Ascending aorta (tissue), 2 donors: ENCODE measurements around the gene NFKB1. TPM values are rescaled to one million over a fixed set of nuclear protein-coding genes. Genes with fewer than 3 reads are reported as not detected.

Experiments used
- DNase-seq, 2 donors: peaks; one replicate each; pipeline ENCODE4 v3.0.0-alpha.2; 2019; ENCODE audit warnings: low spot score in 2 of 2
- H3K27ac ChIP-seq, 2 donors: fragments of 200-600 bp; sonication (generic); one replicate each; pipeline ENCODE4 v1.5.1; 2016 to 2017; ENCODE audit warnings: mild to moderate bottlenecking in 1 of 2
- H3K27me3 ChIP-seq: fragments of 200-600 bp; sonication (generic); one replicate; pipeline ENCODE4 v1.5.1; 2017
- H3K36me3 ChIP-seq, 2 donors: fragments of 200-600 bp; sonication (generic); one replicate each; pipeline ENCODE4 v1.5.1; 2016
- H3K4me1 ChIP-seq, 2 donors: fragments of 200-600 bp; sonication (generic); one replicate each; pipeline ENCODE4 v1.5.1; 2016 to 2017; ENCODE audit warnings: mild to moderate bottlenecking in 1 of 2
- H3K4me3 ChIP-seq, 2 donors: fragments of 200-600 bp; sonication (generic); one replicate each; pipeline ENCODE4 v1.5.1; 2016 to 2017; ENCODE audit warnings: mild to moderate bottlenecking in 1 of 2
- H3K9me3 ChIP-seq, 2 donors: fragments of 200-600 bp; sonication (generic); one replicate each; pipeline ENCODE4 v1.5.1; 2016
- CTCF ChIP-seq, 3 experiments: fragments of 200-600 bp in 2 of 3; fragments of 450-650 bp in 1 of 3; sonication (generic) in 2 of 3; IDR thresholded peaks; one replicate each; pipeline ENCODE4 v1.5.1; 2016 to 2019; ENCODE audit warnings: antibody characterized with exemption in 3 of 3, mild to moderate bottlenecking in 1 of 3, moderate library complexity in 1 of 3
- intact Hi-C: fragments of 100-400 bp; cut with DNase I; formaldehyde crosslinking; loops from one replicate; pipeline ENCODE4 v1.15.1; 2023
- total RNA-seq: library from RNA; depleted of rRNA; stranded (reverse); fragments of >200 nt; gene quantifications from one replicate; pipeline ENCODE4 v1.1.0, GENCODE V29; 2016

The NFKB1 gene
- total RNA-seq, 1 donor from 2014 or later = 34.5 TPM

GRCh38 chr4:102580463-102580842 lies 79.3 kb downstream of the NFKB1 start:
- Histone ChIP-seq H3K27ac (no peak overlapping the region), H3K36me3 (peaks cover 23 to 77% of the 10 kb centered on the region in 2 donors), H3K4me1 (no peaks in the 10 kb centered on the region), H3K9me3 (no peaks in the 10 kb centered on the region), H3K4me3 (no peak overlapping the region), H3K27me3 (no peaks in the 10 kb centered on the region)
- intact Hi-C loops = no loop called here
- no peak for DNase-seq
- TF ChIP-seq CTCF (IDR thresholded peaks at IDR 0.05) = no peak

GRCh38 chr4:102584091-102584490 lies 82.9 kb downstream of the NFKB1 start:
- DNase-seq = no peak
- Histone ChIP-seq H3K4me3 (no peak overlapping the region), H3K27me3 (no peaks in the 10 kb centered on the region), H3K27ac (no peak overlapping the region), H3K36me3 (peaks cover 17 to 72% of the 10 kb centered on the region in 2 donors), H3K4me1 (no peaks in the 10 kb centered on the region), H3K9me3 (no peaks in the 10 kb centered on the region)
- intact Hi-C loops = no loop called here
- no peak for TF ChIP-seq CTCF (IDR thresholded peaks at IDR 0.05)

GRCh38 chr4:102585329-102585728 lies 84.2 kb downstream of the NFKB1 start:
- H3K36me3 ChIP-seq = peaks cover 17 to 75% of the 10 kb centered on the region in 2 donors
- intact Hi-C loops = no loop called here
- H3K4me1 ChIP-seq = no peaks in the 10 kb centered on the region

GRCh38 chr4:102586002-102586643 lies 85.0 kb downstream of the NFKB1 start:
- no peaks in the 10 kb centered on the region for H3K9me3 ChIP-seq
- no peak for DNase-seq
- H3K36me3 ChIP-seq = peaks cover 18 to 71% of the 10 kb centered on the region in 2 donors
- intact Hi-C loops = no loop called here
- H3K4me1 ChIP-seq = no peaks in the 10 kb centered on the region
- H3K27me3 ChIP-seq = no peaks in the 10 kb centered on the region
- H3K27ac ChIP-seq = no peak overlapping the region
- no peak for TF ChIP-seq CTCF (IDR thresholded peaks at IDR 0.05)
- no peak overlapping the region for H3K4me3 ChIP-seq

More at GRCh38 chr4:102585329-102585728, 84.2 kb downstream of the NFKB1 start:
- Histone ChIP-seq H3K4me3 (no peak overlapping the region), H3K27ac (no peak overlapping the region), H3K27me3 (no peaks in the 10 kb centered on the region), H3K9me3 (no peaks in the 10 kb centered on the region)
- DNase-seq = no peak
- TF ChIP-seq CTCF (IDR thresholded peaks at IDR 0.05) = no peak

GRCh38 chr4:102586644-102587021 lies 85.5 kb downstream of the NFKB1 start:
- no peak overlapping the region for H3K27ac ChIP-seq
- H3K4me3 ChIP-seq = no peak overlapping the region
- no peak for TF ChIP-seq CTCF (IDR thresholded peaks at IDR 0.05)
- no peaks in the 10 kb centered on the region for H3K27me3 ChIP-seq
- H3K4me1 ChIP-seq = no peaks in the 10 kb centered on the region
- no peak for DNase-seq
- no peaks in the 10 kb centered on the region for H3K9me3 ChIP-seq
- peaks cover 17 to 66% of the 10 kb centered on the region in 2 donors for H3K36me3 ChIP-seq
- intact Hi-C loops = no loop called here

GRCh38 chr4:102589743-102590142 lies 88.6 kb downstream of the NFKB1 start:
- H3K4me1 ChIP-seq = no peaks in the 10 kb centered on the region
- no peaks in the 10 kb centered on the region for H3K9me3 ChIP-seq
- no peak for DNase-seq
- H3K27ac ChIP-seq = no peak overlapping the region
- no peak overlapping the region for H3K4me3 ChIP-seq
- no peak for TF ChIP-seq CTCF (IDR thresholded peaks at IDR 0.05)
- peaks cover 21 to 43% of the 10 kb centered on the region in 2 donors for H3K36me3 ChIP-seq
- intact Hi-C loops = no loop called here
- H3K27me3 ChIP-seq = no peaks in the 10 kb centered on the region
